HEK293T (cell line): Measurements from ENCODE around the gene MEOX1.

ENCODE experiments used
- BHLHE40 ChIP-seq: fragments of 450-650 bp; IDR thresholded peaks from 2 replicates; pipeline ENCODE4 v1.6.1; 2016; ENCODE audit warnings: mild to moderate bottlenecking, moderate library complexity, borderline replicate concordance
- CTBP1 ChIP-seq: fragments of 450-650 bp; IDR thresholded peaks from 2 replicates; pipeline ENCODE4 v1.6.1; 2016; ENCODE audit warnings: borderline replicate concordance
- ELF4 ChIP-seq: fragments of 450-650 bp; IDR thresholded peaks from 2 replicates; pipeline ENCODE4 v1.6.1; 2017; ENCODE audit warnings: antibody characterized with exemption
- FOXK2 ChIP-seq: fragments of 450-650 bp; IDR thresholded peaks from 2 replicates; pipeline ENCODE4 v1.6.1; 2016; ENCODE audit warnings: mild to moderate bottlenecking
- FOXM1 ChIP-seq: fragments of 450-650 bp; IDR thresholded peaks from 2 replicates; pipeline ENCODE4 v1.6.1; 2017; ENCODE audit warnings: mild to moderate bottlenecking, borderline replicate concordance
- HDGF ChIP-seq: fragments of 450-650 bp; IDR thresholded peaks from 2 replicates; pipeline ENCODE4 v1.6.1; 2017; ENCODE audit warnings: antibody characterized with exemption, borderline replicate concordance
- SP1 ChIP-seq: fragments of 450-650 bp; IDR thresholded peaks from 2 replicates; pipeline ENCODE4 v1.6.1; 2017
- SUZ12 ChIP-seq: fragments of 450-650 bp; IDR thresholded peaks from 2 replicates; pipeline ENCODE4 v1.6.1; 2016; ENCODE audit warnings: mild to moderate bottlenecking

DNA sequence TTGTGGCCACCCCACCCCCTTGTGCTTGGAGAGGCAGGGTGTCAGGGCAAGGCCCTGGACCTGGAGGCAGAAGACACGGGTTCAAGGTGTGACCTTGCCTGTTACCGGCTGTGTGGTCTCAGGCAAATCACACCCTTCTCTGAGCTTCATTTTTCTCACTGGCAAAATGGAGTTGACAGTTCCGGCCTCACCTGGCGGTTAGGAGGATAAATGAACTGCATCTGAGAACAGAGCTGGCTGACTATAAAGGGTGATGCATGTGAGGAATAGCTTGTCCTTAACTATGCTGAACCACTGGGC is 4.2 kb upstream of the MEOX1 start:
- TF ChIP-seq FOXM1 (no peak), FOXK2 (no peak), SUZ12 (no peak), SP1 (no peak), HDGF (no peak), ELF4 (no peak), CTBP1 (no peak), BHLHE40 (no peak)
